GM18861 (cell line): Measurements from ENCODE around the gene MAPRE3.
"Not testable (repeated sequence)": the region's sequence is repeated elsewhere in the genome, so short reads cannot be mapped to it uniquely, and the experiment has no call there.

Source experiments
- ATAC-seq: cut with Tn5 transposase; IDR thresholded peaks from one replicate; pipeline ENCODE4 v1.9.1; 2021; ENCODE audit not compliant: unreplicated experiment

MAPRE3 gene

GRCh38 chr2:27067385-27067784 is 96.9 kb downstream of the MAPRE3 start:
- no peak for ATAC-seq

- no peak for ATAC-seq
Measured at GRCh38 chr2:27069436-27069835, 99.0 kb downstream of the MAPRE3 start.

GRCh38 chr2:27069961-27070618 is 99.7 kb downstream of the MAPRE3 start:
- no peak for ATAC-seq

GRCh38 chr2:27070653-27071276 is 100.3 kb downstream of the MAPRE3 start:
- ATAC-seq = no peak

- ATAC-seq = peak; percentile 72
Measured at GRCh38 chr2:27071277-27071989, 101.0 kb downstream of the MAPRE3 start, which contains the start of gene OST4. Gene OST4 (minus strand): TSS chr2:27071654.

GRCh38 chr2:27071990-27072830 is 101.8 kb downstream of the MAPRE3 start:
- ATAC-seq = no peak

GRCh38 chr2:27072920-27073319 is 102.5 kb downstream of the MAPRE3 start:
- no peak for ATAC-seq

- no peak for ATAC-seq
Measured at GRCh38 chr2:27073782-27074181, 103.3 kb downstream of the MAPRE3 start.

- ATAC-seq = no peak
Measured at GRCh38 chr2:27074738-27075565, 104.5 kb downstream of the MAPRE3 start.

- ATAC-seq = not testable (repeated sequence)
Measured at GRCh38 chr2:27075566-27075871, 105.1 kb downstream of the MAPRE3 start.

- no peak for ATAC-seq
Measured at GRCh38 chr2:27076323-27076722, 105.9 kb downstream of the MAPRE3 start.
